GDM1 (cell line): ENCODE data around the gene TMEM117.
"Not testable (repeated sequence)": the region's sequence is repeated elsewhere in the genome, so short reads cannot be mapped to it uniquely, and the experiment has no call there.

Experiments used
- DNase-seq: peaks from one replicate; lab custom pipeline; 2025; lab: John Stamatoyannopoulos, UW

Gene TMEM117

GRCh38 chr12:44025499-44025898 lies 189.6 kb downstream of the TMEM117 start:
- DNase-seq: no peak

GRCh38 chr12:44026046-44026445 lies 190.2 kb downstream of the TMEM117 start:
- no peak for DNase-seq

- not testable (repeated sequence) for DNase-seq
Observed at GRCh38 chr12:44026926-44027325, 191.0 kb downstream of the TMEM117 start.

GRCh38 chr12:44029194-44029593 lies 193.3 kb downstream of the TMEM117 start:
- DNase-seq: no peak

GRCh38 chr12:44031472-44032185 lies 195.7 kb downstream of the TMEM117 start:
- DNase-seq: no peak

GRCh38 chr12:44034906-44035305 lies 199.0 kb downstream of the TMEM117 start:
- no peak for DNase-seq

GRCh38 chr12:44036875-44037443 lies 201.1 kb downstream of the TMEM117 start:
- no peak for DNase-seq

- DNase-seq: no peak
Observed at GRCh38 chr12:44038411-44038810, 202.5 kb downstream of the TMEM117 start.

- not testable (repeated sequence) for DNase-seq
Observed at GRCh38 chr12:44044491-44044890, 208.6 kb downstream of the TMEM117 start.

- no peak for DNase-seq
Observed at GRCh38 chr12:44046732-44047417, 211.0 kb downstream of the TMEM117 start.

GRCh38 chr12:44052554-44052953 lies 216.7 kb downstream of the TMEM117 start:
- DNase-seq: no peak

GRCh38 chr12:44053549-44054127 lies 217.8 kb downstream of the TMEM117 start:
- DNase-seq: no peak

GRCh38 chr12:44054281-44054680 lies 218.4 kb downstream of the TMEM117 start:
- DNase-seq: no peak

GRCh38 chr12:44058366-44058765 lies 222.5 kb downstream of the TMEM117 start:
- DNase-seq: no peak

GRCh38 chr12:44059476-44059875 lies 223.6 kb downstream of the TMEM117 start:
- no peak for DNase-seq

- no peak for DNase-seq
Observed at GRCh38 chr12:44063671-44064070, 227.8 kb downstream of the TMEM117 start.

- no peak for DNase-seq
Observed at GRCh38 chr12:44076871-44077270, 241.0 kb downstream of the TMEM117 start.

GRCh38 chr12:44077294-44077693 lies 241.4 kb downstream of the TMEM117 start:
- no peak for DNase-seq

- DNase-seq: no peak
Observed at GRCh38 chr12:44078273-44078672, 242.4 kb downstream of the TMEM117 start.

GRCh38 chr12:44088647-44089046 lies 252.8 kb downstream of the TMEM117 start:
- DNase-seq: no peak

- no peak for DNase-seq
Observed at GRCh38 chr12:44091948-44092606, 256.2 kb downstream of the TMEM117 start.

- no peak for DNase-seq
Observed at GRCh38 chr12:44098786-44099185, 262.9 kb downstream of the TMEM117 start.
